NCI-H2029 treated with DMSO at 0.1 percent for 48 hours (cell line): Measurements from ENCODE around the gene XAB2.
A peak's percentile ranks its signal among the peaks of the same experiment; 100 is the strongest.
"Not testable (repeated sequence)": the region's sequence is repeated elsewhere in the genome, so short reads cannot be mapped to it uniquely, and the experiment has no call there.

Experiments used
- DNase-seq: peaks from one replicate; lab custom pipeline; 2025; lab: John Stamatoyannopoulos, UW

Gene XAB2

GRCh38 chr19:7648265-7649014 is 19.1 kb upstream of the XAB2 start:
- no peak for DNase-seq

DNA sequence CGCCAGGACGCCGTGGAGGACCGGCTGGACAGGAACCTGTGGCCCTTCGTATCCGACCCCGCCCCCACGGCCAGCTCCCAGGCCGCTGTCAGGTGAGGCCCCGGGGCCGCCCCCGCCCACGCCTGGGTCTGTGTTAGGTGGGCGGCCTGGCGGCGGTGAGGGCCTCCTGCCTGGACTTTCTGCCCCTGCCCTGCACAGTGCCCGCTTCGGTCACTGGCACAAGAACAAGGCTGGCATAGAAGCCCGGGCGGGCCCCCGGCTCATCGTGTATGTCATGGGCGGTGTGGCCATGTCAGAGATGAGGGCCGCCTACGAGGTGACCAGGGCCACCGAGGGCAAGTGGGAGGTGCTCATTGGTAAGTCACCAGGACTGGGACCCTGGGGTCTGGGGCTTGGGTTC is 17.8 kb upstream of the XAB2 start:
- no peak for DNase-seq

GRCh38 chr19:7646426-7646700 is 17.0 kb upstream of the XAB2 start:
- DNase-seq, result no peak

- DNase-seq, result no peak
Observed at GRCh38 chr19:7645656-7646425, 16.5 kb upstream of the XAB2 start.

GRCh38 chr19:7645163-7645562 is 15.8 kb upstream of the XAB2 start:
- no peak for DNase-seq

DNA sequence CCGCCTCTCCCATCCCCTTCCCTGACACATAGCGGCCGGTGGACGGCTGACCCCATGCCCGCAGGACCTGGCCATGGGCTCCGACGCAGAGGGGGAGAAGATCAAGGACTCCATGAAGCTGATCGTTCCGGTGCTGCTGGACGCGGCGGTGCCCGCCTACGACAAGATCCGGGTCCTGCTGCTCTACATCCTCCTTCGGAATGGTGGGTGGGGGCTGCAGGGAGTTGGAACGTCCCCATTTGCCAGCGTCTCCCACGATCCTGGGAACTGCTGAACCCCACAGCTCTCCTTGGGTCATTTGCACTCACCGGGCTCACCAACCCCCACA is 15.2 kb upstream of the XAB2 start:
- DNase-seq, result no peak

DNA sequence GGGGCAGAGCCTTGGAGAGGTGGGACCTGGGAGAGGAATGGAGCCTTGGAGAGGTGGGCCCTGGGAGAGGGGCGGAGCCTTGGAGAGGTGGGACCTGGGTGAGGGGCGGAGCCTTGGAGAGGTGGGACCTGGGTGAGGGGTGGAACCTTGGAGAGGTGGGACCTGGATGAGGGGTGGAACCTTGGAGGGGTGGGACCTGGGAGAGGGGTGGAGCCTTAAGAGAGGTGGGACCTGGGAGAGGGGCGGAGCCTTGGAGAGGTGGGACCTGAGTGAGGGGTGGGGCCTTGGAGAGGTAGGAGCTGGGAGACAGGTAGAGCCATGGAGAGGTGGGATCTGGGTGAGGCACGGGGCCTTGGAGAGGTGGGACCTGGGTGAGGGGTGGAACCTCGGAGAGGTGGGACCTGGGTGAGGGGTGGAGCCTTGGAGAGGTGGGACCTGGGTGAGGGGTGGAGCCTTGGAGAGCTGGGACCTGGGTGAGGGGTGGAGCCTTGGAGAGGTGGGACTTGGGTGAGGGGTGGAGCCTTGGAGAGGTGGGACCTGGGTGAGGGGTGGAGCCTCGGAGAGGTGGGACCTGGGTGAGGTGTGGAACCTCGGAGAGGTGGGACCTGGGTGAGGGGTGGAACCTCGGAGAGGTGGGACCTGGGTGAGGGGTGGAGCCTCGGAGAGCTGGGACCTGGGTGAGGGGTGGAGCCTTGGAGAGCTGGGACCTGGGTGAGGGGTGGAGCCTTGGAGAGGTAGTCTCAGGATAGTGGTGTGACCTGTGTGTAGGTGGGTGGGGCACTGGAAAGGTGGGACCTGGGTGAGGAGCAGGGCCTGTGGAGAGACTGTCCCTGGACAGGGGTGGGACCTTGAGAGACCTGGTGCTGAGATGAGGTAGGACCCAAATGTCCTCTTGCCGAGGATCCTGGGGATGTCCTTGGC is 14.5 kb upstream of the XAB2 start:
- DNase-seq, result not testable (repeated sequence)

- no peak for DNase-seq
Observed at GRCh38 chr19:7643031-7643415, 13.7 kb upstream of the XAB2 start.

GRCh38 chr19:7642295-7643030 is 13.1 kb upstream of the XAB2 start:
- DNase-seq, result no peak

GRCh38 chr19:7641290-7642276 is 12.2 kb upstream of the XAB2 start:
- DNase-seq, result no peak

GRCh38 chr19:7640803-7641202 is 11.5 kb upstream of the XAB2 start:
- DNase-seq, result no peak

DNA sequence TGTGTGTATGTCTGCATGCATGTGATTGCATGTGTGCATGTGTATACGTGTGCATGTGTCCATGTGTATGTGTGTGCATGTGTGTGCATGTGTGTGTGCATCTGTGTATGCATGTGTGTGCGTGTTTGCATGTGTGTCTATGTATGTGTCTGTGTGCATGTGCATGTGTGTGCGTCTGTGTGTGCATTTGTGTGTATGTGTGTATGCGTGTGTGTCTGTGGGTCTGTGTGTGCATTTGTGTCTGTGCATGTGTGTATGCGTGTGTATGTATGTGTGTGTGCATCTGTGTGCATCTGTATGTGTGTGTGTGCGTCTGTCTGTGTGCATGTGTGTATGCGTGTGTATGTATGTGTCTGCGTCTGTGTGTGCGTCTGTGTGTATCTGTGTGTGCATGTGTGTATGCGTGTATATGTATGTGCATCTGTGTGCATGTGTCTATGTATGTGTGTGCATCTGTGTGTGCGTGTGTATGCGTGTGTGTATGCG is 10.6 kb upstream of the XAB2 start:
- no peak for DNase-seq

DNA sequence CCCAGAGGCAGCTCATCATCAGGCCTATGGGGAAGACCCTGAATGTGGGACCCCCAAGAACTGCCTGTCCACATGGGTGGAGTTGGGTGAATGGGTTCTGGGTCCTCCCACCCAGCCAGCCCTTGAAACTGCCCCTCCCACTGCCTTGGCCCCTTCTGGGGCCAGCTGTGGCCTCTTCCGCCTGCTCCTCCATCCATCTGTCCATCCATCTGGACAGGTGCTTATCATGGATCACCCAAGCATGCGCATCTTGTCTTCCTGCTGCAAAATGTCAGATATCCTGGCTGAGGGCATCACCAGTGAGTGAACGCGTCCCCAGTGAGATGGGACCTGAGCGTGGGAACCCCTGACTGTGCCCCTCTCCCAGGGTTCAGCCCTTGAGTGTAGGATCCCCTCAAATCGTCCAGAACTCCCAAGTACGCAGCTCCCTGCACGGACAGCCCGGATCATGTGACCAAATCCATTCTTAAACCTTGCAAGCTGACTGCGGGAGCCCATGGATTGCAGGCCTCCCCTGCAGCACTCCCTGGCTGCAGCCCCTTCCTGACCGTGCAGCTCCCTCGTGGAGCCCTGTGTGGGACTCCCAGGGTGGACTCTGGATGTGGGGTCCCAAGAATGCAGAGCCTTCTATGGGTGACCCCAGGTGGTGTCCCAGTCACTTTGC is 9.6 kb upstream of the XAB2 start:
- DNase-seq, result no peak

DNA sequence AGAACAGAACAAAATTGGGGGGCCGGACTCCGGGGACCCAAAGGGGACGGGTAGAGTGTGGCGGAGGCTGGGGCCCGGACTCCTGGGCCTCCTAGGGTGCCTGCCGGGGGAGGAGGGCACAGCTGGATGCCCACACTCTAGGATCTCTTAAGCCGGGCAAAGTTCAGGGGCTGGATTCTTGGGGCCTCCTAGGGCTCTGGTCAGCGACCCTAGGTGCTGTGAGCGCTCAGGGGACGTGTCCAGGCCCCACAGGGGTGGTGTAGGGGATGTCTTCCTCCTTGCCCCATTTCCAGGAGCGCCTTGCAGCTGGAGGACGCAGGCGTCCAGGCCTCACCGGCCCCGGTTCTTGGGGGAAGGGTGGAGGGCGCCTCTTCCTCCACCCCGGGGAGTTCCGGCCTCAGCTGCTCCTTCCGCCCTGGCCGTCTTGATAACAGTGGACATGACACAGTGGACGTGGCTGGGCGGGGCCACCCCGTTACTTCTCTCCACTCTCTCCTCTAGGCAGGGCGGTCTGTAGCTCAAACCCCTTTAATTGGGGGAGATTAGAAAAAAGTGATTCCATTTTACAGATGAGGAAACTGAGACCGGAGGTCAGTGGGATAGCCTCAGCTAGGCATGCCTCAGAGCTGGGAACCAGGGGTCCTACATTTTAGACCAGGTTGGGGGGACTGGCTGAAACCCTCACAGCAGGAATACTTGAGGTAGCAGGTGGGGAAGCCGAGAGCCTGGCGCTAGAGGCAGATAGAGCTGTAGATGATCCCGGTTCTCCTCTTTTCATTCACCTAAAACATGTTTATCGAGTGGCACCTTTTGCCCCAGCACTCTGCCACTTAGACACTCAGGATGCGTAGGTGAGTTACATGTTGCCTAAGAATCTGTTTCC is 8.3 kb upstream of the XAB2 start:
- DNase-seq, result no peak

DNA sequence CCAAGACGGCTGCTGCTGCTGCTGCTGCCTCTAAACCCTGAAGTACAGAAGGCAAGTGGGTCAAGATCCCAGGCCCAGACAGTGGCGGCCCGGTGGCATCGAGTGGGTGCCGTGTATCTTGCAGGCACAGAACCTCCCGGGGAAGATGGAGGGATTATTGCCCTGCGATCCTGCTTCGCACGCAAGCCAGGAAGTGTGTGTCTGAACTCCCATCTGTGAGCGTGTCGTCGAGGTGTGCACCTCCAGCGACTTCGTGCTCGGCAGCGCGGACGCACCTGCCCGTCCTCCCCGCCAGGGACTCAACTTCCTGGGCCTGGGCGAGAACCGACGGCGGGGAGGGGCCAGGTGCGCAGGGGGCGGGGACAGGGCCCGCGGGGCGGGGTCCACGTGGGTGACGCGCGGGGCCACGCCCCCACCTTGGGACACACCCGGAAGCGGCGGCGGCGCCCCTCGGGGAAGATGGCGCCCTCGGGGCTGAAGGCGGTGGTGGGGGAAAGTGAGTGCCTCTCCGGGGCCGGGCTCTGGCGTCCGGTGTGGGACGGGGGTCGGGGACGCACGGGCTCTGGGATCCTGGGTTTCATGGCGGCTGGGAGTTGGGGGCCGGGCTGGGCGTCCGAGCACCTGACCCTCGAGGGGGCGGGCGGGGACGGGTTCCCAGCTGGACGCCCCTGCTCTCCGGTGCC is 7.5 kb upstream of the XAB2 start, which contains the start of gene STXBP2:
Gene STXBP2 (plus strand): TSS at position 420 of the 683 bp plus-strand sequence. CDS start 40 bp downstream, at position 460.
- DNase-seq, result peak; percentile 59

DNA sequence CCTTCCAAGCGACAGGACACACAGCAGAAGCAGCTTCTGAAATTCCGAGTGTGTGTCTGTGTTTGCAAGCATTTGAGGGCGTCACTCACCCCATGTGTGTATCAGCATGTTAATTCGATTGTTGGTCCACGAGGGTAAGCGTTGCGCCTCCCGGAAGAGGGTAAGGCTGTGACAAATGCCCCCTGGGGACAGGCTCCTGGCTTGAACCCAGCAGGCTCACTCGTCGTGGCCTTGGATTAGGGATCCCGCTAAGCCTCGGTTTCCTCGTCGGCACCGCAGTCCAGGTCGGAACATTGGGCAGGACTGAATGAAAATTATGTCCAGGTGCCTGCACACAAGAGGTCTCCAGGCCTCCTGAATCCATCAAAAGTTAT is 7.0 kb upstream of the XAB2 start:
- DNase-seq, result no peak

GRCh38 chr19:7635670-7636069 is 6.3 kb upstream of the XAB2 start:
- no peak for DNase-seq

DNA sequence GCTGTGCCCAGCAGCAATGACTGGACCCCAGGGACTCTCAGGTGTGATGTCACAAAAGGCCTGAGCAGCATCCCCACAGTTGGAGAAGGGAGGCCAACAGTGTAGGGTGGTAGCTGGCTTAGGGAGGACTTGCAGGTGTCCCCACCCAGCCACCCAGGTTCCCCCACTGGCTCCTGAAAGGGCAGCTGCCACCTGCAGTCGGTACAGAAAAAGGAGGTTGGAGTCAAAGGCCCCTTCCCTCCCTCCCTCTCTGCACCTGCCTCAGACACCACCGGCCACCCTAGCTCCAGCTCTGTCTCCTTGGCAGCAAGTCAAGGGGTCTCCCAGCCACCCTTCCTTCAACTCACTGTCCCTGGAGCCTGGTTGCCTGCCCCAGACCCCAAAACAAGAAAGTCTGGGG is 4.4 kb upstream of the XAB2 start, which contains the start of gene PCP2:
Gene PCP2 (minus strand): TSS at position 22 of the 400 bp plus-strand sequence. CDS start 262 bp downstream, outside the sequence.
- DNase-seq, result no peak
